ENCODE measurements around the gene ZNF407.
"Not testable (repeated sequence)": the region's sequence is repeated elsewhere in the genome, so short reads cannot be mapped to it uniquely, and the experiment has no call there.

Gene ZNF407

DNA sequence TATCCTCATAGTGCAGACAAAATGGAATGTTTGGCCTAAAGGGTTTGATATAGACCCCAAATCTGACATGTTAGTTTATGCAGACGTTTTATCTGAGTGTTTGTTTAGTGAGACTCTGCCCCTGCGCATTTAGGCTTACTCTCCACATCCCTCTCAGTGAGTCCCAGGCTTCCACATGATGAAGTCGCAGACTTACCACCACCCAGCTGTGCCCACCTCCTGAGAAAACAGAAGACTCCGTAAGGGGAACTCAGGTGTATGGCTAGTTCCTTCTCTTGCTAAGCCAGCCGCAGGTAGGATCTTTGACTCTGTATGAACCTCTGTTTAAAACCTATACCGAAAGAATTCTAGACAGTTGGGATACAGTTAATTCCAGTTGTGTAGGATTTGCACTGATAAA, 338.7 kb downstream of the ZNF407 start:
- no peak for DNase-seq (ENCODE audit: low read depth)

DNA sequence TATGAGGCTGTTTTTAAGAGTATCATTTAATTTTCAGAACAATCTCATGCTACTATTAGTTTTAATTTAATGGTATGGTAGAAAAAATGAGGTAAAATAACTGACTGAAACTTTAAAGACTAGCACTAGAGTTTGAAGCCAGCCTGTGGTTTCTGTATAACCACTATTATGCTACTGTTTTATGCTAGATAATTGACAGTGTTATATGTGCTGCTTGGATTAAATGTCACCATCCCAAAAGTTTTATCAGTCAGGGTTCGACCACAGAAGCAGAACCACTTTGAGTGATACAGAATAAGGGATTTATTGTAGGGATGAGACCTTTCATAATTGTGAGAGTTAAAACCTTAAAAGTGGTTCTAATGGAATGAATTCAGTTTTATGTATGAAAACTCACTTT, 339.6 kb downstream of the ZNF407 start:
- no peak for DNase-seq (ENCODE audit: low read depth)

DNA sequence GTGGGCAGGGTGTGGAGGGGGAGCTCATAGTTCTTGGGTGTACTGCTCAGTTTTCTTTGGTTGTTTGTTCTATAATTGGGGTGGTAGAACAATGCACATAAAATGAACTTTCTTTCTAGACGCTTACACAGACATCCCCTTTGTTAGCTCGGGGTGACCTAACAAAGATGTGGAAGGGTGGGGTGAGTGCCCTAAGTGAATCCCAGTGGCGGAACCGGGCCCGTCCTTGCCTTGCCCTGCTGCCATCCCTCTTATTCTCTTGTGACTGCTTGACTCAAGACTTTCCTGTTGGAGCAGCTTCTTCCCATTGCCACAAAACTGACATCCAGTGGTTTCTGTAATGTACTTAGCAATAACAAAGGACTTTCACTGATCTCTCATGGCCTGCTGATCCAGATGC, 343.2 kb downstream of the ZNF407 start:
- no peak for DNase-seq (ENCODE audit: low read depth)

DNA sequence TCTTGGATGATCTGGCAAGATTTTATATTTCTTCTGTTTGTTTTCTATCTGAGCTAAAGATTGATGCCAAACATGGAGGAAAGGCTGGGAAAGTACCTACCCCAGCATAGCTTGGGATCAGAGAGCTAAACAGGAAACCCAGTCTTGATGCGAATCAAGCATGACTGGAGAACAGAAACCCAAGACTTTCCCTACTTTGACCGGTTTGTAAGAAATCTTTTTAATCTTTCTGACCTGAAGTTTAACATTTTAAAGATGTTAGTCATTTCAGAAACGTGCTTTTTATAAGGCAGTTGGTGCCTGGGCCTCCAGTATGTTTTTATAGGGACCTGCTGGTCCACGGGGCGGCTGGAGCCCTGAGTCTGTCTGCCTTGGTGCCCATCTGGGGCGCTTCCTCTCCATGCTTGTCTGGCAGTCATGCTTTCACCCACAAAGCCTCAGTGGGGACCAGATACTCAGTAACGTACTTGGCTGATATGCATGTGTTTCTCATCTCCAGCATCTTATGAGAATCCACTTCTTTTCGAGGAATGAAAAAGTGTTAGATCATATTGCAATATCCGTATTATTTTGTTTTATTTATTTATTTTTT, 344.7 kb downstream of the ZNF407 start:
- no peak for DNase-seq (ENCODE audit: low read depth)

DNA sequence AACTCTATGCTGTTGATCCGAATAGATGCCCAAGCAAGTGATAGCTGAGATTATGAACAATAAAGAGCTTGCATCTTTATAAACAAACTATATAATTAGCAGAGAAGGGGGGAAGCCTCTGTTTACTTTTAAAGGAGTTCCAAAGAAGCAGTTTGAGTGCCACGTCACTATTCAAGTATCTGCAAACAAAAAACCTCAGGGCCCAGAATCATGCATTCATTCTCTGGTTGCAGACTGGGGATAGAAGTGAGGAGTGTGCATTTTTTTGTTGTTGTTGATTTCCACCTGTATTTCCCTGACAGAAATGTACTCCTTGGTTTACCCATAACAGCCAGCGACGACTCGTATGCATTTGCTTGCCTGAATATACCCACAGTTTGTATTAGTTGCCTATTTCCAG, 347.0 kb downstream of the ZNF407 start:
- DNase-seq (ENCODE audit: low read depth): no peak

DNA sequence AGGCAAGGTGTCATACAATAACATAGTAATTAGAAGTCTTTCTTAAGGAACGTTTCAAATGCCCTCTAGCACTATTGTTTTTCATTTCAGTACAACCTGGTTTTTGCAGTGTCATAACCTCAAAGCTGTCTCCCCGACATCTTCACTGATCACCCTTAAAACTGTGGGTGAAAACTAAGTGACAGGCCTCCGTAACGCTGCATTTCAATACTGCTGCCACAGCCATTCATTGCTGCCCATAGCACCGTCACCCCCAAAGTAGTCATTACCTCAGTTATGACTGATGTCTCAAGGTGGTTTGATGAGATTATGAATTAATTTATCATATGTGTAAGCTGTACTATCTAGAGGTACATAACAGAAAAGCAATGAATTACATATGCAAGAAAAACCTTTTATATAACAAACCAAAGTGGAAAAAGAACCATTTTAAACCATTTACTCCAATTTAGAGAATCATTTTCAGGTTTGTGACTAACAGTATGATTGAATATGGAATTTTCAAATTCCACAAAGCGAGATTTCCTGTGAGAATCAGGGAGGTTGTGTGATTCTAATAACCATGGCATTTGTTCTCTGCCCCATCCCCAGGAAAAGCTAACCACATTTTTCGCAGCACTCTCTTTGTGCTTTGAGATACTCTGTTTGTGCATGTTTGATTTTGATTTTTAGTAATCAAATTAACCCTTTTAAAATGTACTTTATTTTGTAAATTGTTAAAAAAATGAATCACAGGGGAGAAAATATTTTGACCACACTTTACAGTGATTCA, 348.3 kb downstream of the ZNF407 start:
- DNase-seq (ENCODE audit: low read depth): no peak

DNA sequence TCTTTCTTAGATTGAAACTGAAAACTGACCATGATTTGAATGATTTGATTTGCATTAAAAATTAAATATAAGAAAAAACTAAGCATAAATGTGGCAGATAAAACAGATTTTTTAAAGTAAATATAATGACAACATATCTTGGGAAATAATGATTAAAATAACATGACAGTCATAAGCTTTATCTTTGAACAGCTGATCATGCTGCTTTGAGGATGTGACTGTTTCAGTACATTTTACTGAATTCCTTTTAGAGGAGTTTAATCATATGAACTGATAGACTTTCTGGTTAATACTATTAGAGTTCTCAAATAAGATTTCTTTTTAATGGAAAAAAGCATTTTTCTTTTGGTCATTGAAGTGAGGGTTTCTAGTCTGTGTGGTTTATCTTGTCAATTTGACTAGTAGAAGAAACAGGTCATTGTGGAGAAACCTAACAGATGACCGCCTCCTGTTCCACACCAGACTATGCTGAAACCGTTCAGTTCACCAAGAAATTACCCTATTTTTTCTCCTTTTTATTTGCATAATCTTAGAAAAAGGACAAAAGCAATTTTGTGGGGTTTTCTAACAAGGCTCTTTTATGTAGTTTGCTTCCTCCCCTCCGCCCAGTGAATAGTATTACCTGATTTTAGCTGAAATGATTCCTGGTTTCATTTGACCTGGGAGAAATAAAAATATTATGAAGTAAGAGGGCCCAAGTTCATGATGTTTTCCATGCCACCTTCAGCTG, 349.1 kb downstream of the ZNF407 start:
- DNase-seq (ENCODE audit: low read depth): no peak

DNA sequence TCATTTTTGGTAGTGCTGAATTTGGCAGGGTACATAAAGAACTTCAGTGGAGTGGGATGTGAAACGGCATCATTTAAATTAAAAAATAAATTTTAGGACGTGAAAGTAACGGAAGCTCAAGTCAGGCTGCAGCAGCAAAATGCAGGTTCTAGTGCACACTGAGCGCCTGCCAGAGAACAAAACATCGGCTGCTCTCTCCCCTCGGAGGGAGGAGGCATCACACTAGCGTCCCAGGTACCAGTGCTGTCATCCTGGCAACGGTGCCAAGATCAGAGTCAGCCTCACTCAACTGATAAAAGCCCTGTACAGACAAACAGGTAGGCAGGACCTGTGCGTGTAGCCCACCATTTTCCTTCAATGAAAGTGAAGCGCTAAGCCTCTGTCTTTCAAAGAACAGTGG, 349.7 kb downstream of the ZNF407 start:
- no peak for DNase-seq (ENCODE audit: low read depth)

DNA sequence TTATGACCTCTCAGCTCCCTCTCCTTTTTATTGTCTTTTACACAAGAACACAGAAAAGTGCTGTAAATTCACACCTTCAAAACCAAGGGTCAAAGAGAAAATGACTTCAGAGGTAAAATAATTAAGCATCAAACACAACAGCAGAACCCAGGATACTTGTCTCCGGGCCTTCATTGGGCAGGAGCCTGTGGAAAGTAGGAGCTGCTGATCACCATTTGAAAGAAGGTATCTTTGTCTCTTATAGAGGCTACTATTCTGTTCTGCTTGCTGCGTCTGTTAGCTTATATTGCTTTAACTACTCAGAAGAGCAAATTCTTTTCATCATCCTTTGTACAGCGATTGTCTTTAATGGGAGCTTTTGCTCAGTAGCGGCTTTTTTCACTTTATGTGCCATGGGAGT, 350.2 kb downstream of the ZNF407 start:
- no peak for DNase-seq (ENCODE audit: low read depth)

DNA sequence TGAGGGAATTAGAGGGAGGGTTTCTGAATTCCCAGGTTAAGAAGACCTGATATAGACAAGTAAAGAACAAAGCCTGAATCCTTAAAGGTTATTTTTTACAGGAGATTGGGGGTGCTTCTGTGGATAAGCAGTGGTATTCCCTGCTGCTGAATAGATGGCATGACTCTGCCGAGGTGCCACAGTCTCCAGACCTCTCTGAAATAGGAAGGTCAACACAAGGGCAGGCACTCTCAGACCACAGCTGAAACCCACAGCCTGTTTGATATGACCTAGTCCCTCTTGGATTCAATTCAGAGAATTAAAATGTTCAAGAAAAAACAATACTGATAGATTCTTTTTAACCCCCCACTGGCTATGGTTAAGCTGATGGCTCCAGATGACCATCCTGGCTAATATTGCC, 351.9 kb downstream of the ZNF407 start:
- DNase-seq (ENCODE audit: low read depth): no peak

DNA sequence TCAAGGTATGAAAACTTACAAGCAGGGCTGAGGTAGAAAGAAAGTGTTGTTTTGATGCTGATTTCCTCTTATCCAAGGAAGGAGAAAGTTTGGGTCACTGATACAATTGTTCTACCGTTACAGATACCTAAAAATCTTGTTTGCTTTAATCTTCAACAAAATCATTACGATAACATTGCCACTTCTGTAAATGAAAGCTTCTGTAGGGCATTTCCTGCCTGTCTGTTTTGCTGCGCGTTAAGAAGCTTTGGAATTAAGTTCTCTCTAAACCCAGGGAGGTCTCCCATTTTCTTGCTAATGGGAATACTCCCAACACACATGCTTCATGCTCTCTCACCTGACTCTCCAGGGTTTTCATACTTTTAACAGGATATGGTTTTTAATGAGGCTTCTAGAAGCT, 352.8 kb downstream of the ZNF407 start:
- DNase-seq (ENCODE audit: low read depth): no peak

DNA sequence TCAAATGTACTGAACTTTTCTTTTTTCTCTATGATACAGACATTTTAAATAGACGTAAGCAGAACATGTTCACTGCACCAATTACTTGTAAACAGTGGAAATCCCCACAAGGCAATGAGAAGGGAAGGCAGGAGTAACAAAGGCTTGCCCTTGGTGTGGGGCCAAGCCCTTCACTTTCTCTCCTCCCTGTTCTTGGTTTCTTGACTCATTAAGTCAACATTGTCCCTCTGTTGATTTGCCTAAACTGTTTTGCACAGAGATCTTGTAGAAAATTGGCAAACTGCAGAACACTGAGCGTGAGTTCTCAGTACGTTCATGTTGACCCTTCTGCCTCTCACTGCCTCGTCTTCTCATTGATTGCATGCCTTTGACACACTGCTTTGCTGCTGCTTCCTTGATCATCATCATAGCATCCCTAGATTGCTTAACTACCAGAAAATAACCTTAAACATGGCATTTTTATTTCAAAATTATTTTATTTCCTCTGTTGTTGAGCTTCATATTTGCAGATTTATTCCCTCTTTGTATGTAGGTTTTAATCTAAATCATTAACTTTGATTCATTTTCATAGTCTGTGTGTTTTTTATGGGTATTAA, 353.6 kb downstream of the ZNF407 start:
- DNase-seq (ENCODE audit: low read depth): no peak

DNA sequence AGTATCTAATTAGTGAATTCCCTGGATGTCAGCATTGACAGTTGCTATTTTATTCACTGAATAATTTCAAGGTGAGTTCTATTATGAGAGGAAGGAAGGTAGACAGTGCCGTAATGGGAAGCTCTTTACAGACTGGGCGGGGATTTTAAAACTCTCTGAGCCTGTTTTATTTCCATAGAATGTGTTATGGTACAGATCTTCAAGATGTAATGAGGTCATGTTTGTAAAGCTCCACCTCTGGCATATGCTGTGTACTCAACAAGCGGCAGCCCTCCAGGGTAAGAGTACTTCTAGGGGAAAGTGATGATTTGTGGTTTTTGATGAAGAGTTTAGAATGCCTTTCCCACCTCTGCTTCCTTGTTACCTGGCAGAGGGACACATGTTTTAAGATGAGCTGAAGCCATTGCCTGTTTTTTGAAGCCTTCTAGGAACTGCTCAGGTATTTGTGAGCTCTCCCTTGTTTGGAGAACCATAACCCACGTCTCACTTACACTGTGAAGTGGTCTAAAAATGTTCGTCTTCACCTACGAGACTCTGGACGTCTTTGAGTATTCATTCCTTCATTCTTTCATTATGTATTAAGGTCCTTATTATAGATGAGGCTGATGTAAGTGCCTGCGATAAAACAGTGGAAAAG, 360.0 kb downstream of the ZNF407 start:
- no peak for DNase-seq (ENCODE audit: low read depth)

DNA sequence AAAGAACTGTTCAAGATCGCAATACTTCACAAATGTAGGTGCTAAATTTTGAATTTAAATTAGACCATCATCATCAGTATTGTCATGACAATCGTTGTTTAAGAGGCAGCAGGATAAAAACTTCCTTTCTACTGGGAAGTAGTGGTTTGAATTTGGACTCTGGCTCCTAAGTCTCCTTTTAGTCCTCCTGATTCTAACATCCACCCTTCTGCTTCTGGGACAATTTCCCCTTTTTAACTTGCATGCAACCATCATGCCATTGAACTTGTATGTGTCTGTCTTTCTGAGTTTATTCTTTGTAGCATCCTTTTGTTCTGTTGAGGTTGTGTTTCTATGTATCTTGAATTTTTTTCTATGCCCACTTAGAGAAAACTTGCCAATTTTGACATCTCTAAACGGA, 361.5 kb downstream of the ZNF407 start:
- DNase-seq (ENCODE audit: low read depth): no peak

DNA sequence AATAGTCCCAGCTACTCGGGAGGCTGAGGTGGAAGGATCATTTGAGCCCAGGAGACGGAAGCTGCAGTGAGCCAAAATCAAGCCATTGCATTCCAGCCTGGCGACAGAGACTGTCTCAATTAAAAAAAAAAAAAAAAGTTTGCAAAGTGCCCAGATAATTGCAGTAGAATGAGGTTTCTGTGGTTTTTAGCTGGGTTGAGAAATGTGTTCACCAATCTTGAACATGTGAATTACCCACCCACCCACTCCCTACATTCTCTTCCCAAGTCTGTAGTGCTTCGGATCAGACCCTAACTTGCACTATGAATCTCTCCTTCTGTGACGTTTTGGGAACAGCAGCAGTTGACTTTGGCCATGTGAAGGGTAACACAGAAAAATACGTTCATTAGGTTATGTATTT, 363.9 kb downstream of the ZNF407 start:
- DNase-seq (ENCODE audit: low read depth): no peak

DNA sequence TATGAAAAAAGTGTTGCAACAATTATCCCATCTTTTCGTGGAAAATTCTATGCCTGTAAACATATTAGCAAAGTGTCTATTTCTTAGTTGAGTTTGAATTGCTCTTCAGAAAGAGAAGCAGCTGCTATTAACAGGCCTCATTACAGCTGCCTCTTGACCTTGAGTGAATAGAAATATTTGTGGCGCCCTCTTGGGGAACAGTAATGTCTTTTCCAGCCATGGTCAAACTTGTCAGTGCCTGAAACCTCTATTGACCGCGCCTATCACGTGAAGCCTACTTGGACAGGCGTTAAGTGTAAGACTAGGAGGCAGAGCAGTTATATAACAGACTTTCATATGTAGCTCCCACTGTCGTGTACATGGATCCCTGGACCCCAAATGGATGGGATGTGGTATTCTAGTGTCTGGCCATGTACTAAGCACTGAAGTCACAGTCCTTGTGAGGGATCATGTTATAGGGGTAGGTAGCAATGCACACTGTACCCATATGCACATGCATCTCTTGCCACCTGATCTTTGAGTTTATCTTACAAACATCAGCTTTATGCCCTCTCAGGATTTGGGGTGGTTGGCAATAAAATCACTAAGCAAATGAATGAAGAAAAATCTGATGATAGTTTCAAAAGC, 366.3 kb downstream of the ZNF407 start:
- no peak for DNase-seq (ENCODE audit: low read depth)

DNA sequence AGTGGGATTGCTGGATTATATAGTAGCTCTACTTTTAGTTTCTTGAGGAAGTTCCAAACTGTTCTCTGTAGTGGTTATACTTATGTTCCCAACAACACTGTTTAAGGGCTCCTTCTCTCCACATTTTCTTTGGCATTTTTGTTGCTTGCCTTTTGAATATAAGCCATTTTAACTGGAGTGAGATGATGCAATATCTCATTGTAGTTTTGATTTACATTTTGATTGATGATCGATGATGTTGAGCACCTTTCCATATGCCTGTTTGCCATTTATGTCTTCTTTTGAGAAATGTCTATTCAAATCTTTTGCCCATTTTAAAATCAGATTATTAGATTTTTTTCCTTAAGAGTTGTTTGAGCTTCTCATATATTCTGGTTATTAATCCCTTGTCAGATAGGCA, 368.0 kb downstream of the ZNF407 start:
- DNase-seq (ENCODE audit: low read depth): no peak

DNA sequence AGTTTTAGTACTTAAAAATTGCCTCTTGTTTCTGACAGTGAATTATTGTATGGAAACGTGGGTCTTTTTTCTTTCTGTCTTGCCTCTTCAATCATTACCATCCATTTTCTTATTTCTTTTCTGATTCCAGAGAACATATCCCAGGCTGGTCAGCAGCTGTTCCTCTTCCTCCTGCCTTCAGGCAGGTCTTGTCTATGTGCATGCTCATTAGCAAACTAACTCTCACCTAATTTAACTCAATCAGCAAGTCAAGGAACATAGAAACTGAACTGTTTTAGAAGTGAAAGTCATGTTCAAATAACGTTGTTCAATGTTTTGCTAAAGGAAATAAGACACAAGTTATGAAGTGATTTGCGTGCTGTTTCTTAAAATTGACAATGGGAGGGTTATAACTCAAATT, 369.8 kb downstream of the ZNF407 start:
- DNase-seq (ENCODE audit: low read depth): no peak

DNA sequence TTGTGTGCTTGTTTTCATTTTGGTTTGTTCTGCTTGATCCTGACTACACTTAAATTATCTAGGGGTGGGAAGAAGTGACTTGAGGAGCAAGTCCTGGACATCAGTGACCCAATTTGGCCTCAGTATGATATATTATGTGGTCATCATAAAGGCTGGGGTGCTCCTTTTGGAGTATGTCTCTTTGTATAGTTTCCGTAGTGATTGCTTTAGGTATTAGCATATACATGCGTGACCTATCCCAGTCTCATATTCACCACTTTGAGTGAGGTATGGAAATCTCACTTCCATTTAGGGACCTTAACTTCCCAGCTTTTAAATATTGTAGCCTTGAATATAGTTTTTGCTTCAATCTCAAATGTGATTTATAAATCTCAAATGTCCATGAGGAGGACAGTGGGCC, 370.3 kb downstream of the ZNF407 start:
- no peak for DNase-seq (ENCODE audit: low read depth)

DNA sequence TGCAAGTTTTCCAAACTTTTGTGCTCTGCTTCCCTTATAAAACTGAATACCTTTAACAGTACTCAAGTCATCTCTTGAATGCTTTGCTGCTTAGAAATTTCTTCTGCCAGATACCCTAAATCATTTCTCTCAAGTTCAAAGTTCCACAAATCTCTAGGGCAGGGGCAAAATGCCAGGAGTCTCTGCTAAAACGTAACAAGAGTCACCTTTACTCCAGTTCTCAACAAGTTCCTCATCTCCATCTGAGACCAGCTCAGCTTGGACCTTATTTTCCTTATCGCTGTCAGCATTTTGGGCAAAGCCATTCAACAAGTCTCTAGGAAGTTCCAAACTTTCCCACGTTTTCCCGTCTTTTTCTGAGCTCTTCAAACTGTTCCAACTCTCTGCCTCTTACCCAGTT, 373.7 kb downstream of the ZNF407 start:
- DNase-seq (ENCODE audit: low read depth): not testable (repeated sequence)

DNA sequence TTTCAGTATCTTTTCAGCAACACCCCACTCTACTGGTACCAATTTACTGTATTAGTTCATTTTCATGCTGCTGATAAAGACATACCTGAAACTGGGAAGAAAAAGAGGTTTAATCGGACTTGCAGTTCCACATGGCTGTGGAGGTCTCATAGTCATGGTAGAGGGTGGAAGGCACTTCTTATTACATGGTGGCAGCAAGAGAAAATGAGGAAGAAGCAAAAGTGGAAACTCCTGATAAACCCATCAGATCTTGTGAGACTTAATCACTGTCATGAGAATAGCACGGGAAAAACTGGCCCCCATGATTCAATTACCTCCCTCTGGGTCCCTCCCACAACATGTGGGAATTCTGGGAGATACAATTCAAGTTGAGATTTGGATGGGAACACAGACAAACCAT, 374.1 kb downstream of the ZNF407 start:
- not testable (repeated sequence) for DNase-seq (ENCODE audit: low read depth)

DNA sequence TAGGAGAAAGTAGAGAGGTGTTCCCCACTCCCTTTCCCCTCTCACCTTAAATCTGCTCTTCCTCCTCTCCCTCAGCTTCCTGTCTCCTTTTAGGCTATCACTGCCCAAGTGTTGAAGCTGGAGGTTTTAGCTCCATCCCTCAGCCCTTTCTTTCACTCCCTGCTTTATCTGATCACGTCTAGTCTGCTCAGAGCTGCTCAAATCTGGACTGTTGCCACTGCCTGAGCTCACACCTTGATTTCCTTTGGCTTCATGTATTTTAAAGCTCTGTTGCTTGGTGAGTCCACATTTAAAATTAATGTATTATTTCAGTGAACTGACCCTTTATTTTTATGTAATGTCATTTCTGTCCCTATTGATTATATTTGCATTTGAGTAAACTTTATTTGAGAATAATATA, 374.7 kb downstream of the ZNF407 start:
- DNase-seq (ENCODE audit: low read depth): no peak
